LNCaP clone FGC (cell line): ENCODE measurements around the gene NUDT7.

Source experiments
- DNase-seq: peaks from one replicate; pipeline ENCODE4 v3.0.0-alpha.2; 2011; ENCODE audit warnings: low read depth
- H3K4me3 ChIP-seq: 2 replicates; pipeline ENCODE4 v1.5.1; 2011; ENCODE audit warnings: mild to moderate bottlenecking, low read depth, low read length, control low read depth
- TF ChIP-seq, protein P1 (sequence below): IDR thresholded peaks from 2 replicates; pipeline ENCODE4 v1.5.1; 2012; ENCODE audit warnings: mild to moderate bottlenecking; ENCODE audit not compliant: control insufficient read depth, insufficient read depth; ENCODE audit errors: extremely low read depth

NUDT7 gene

DNA sequence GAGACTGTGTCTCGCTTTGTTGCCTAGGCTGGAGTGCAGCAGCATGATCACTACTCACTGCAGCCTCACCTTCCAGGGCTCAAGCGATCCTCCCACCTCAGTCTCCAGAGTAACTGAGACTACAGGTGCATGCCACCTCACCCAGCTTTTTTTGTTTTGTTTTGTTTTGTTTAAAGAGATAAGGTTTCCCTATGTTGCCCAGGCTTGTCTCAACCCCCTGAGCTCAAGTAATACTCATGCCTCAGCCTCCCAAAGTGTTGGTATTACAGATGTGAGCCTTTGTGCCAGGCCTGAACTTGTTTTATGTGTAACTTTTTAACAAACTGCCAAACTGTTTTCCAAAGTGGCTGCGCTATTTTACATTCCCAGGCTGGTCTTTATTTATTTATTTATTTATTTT lies 41.8 kb upstream of the NUDT7 start:
- TF ChIP-seq, protein P1, sequence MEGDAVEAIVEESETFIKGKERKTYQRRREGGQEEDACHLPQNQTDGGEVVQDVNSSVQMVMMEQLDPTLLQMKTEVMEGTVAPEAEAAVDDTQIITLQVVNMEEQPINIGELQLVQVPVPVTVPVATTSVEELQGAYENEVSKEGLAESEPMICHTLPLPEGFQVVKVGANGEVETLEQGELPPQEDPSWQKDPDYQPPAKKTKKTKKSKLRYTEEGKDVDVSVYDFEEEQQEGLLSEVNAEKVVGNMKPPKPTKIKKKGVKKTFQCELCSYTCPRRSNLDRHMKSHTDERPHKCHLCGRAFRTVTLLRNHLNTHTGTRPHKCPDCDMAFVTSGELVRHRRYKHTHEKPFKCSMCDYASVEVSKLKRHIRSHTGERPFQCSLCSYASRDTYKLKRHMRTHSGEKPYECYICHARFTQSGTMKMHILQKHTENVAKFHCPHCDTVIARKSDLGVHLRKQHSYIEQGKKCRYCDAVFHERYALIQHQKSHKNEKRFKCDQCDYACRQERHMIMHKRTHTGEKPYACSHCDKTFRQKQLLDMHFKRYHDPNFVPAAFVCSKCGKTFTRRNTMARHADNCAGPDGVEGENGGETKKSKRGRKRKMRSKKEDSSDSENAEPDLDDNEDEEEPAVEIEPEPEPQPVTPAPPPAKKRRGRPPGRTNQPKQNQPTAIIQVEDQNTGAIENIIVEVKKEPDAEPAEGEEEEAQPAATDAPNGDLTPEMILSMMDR = no peak
- DNase-seq = no peak
- H3K4me3 ChIP-seq = no peak overlapping the region

DNA sequence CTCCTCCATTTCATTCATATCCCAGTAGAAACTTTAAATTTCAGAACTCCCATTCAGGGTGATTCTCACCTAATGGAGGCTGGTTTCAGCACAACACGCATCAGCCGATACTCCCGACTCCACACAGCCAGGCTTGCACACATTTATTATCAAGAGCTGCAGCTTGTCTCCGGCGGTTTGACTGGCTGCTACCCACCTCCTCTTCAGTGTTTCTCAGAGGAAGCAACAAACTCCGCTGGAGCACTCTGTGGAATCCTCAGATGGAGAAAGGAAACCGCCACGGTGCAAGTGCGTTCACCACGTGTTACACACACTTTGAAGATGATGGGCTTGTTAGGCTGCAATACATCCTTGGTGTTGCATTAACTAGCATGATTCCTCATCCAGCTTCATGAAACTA lies 39.7 kb upstream of the NUDT7 start:
- TF ChIP-seq, protein P1 = no peak
- no peak for DNase-seq
- H3K4me3 ChIP-seq = no peak overlapping the region

DNA sequence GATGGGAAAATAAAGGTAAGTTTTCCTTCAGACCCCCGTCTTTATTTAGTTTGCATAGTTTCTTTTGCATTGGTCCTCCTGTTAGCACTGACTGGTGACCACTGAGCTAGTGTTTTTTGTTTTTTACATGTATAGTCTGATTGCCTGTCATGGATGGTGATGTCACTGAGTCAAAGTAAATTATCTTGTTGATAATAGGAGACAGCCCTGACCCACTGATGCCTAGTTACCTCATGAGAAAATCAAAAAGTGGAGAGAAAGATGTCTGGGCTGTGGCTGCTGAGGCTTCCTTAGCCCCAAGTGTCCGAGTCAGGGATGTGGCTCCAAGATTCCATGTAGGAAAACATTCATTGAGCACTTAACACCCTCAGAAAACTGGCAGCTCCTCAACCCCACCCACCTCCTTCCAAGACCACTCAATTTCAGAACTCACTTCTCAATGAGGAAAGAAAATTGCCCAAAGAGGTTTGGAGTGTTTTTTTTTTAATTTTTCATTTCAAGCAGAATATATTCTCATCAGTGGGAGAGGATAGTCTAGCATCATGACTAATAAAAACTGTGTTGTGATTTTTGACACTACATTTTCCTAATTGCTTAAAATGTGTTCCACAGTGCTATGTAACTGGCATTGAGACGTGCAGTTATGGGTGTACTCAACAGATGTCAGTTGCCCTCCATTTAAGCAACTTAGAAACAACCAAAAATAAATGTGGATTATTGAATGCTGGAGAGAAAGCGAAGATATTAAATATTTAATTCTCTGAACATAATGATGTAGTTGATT lies 38.7 kb upstream of the NUDT7 start:
- DNase-seq = no peak
- H3K4me3 ChIP-seq = no peak overlapping the region
- TF ChIP-seq, protein P1 = no peak

DNA sequence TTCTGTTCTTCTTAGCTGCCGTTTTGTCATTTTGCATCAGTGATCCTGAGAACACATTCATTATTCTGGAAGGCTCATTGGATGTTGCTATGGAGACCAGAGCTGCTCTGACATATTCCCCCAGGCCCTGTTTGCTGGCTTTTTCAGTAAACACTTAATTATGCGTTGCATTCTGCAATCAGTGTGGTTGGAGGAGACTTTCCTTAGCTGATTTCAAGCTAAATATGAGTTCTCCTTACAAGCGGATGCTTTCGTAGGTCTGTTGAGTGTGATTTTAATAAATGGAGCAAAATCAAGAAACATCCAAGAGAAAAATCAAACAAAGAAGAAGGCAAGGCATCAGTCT lies 38.2 kb upstream of the NUDT7 start:
- DNase-seq = no peak
- no peak overlapping the region for H3K4me3 ChIP-seq
- TF ChIP-seq, protein P1 = no peak

DNA sequence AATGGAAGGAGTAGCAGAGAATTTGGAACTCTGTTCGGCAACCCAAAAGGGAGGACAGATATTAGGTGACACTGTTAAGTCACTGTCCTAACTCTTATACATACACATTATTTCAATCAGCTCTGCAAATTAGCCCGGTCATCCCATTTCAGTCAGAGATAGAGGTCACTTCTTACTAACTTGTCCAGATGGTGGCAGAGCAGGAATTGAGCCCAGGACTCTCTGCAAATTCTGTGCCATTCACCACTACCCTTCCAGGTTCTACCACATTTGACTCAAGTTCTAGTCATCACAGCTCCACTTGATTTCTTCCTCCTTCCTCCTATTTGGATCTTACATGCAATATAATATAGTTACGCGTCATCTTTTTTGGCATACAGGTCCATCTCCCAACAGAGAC lies 35.9 kb upstream of the NUDT7 start:
- H3K4me3 ChIP-seq = no peak overlapping the region
- DNase-seq = no peak
- TF ChIP-seq, protein P1 = no peak

DNA sequence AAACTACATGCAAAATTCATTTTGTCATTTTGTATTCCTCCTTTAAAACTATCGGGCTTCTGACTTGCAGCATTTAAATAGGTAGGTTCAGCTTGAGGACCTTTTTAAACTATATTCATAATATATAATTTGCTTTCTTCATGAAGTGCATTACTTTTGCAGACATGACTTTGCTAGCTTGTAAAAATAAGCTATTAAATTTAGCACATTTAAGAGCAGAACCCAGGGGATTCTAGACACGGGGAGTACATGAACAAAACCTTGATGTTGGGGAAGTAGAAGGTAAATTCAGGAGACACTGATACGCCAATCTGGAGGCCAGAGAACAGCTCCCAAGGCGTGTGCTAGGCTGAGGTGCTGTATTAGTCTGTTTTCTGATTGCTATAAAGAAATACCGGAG lies 32.3 kb upstream of the NUDT7 start:
- TF ChIP-seq, protein P1 = no peak
- H3K4me3 ChIP-seq = no peak overlapping the region
- DNase-seq = no peak

DNA sequence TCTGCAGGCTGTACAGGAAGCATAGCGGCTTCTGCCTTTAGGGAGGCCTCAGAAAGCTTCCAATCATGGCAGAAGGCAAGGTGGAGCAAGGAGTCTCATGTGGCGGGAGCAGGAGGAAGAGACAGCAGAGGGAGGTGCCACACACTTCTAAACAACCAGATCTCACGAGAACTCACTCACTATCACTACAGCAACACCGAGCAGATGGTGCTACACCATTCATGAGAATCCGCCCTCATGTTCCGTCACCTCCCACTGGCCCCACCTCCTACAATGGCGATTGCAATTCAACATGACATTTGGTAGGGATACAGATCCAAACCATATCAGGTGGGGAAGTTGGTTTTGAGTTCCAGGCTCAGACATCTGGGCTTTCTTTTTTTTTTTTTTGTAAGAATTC lies 31.9 kb upstream of the NUDT7 start:
- no peak for DNase-seq
- H3K4me3 ChIP-seq = no peak overlapping the region
- TF ChIP-seq, protein P1 = no peak
